HG03354 (cell line): Measurements from ENCODE around the gene HBA1.
"Not testable (repeated sequence)": the region's sequence is repeated elsewhere in the genome, so short reads cannot be mapped to it uniquely, and the experiment has no call there.

Experiments used
- ATAC-seq: cut with Tn5 transposase; IDR thresholded peaks from one replicate; pipeline ENCODE4 v1.9.1; 2021; ENCODE audit warnings: mild to moderate bottlenecking; ENCODE audit not compliant: unreplicated experiment, poor library complexity, severe bottlenecking

The HBA1 gene

GRCh38 chr16:155031-155398 is 21.5 kb upstream of the HBA1 start:
- no peak for ATAC-seq

GRCh38 chr16:159136-159849 is 17.2 kb upstream of the HBA1 start:
- ATAC-seq = no peak

- ATAC-seq = not testable (repeated sequence)
Measured at GRCh38 chr16:160242-160641, 16.2 kb upstream of the HBA1 start.

- no peak for ATAC-seq
Measured at GRCh38 chr16:160691-161190, 15.7 kb upstream of the HBA1 start.

GRCh38 chr16:162271-162991 is 14.0 kb upstream of the HBA1 start:
- ATAC-seq = no peak

- ATAC-seq = not testable (repeated sequence)
Measured at GRCh38 chr16:163139-163538, 13.3 kb upstream of the HBA1 start.

GRCh38 chr16:163696-164095 is 12.8 kb upstream of the HBA1 start:
- not testable (repeated sequence) for ATAC-seq

- ATAC-seq = not testable (repeated sequence)
Measured at GRCh38 chr16:164134-164823, 12.2 kb upstream of the HBA1 start.

- no peak for ATAC-seq
Measured at GRCh38 chr16:164827-165538, 11.5 kb upstream of the HBA1 start.

- ATAC-seq = no peak
Measured at GRCh38 chr16:165539-166374, 10.7 kb upstream of the HBA1 start, which contains the start of gene HBM. Gene HBM, plus strand, starts transcription at chr16:165978. Its CDS starts 20 bp downstream, at chr16:165998.

- no peak for ATAC-seq
Measured at GRCh38 chr16:166375-167121, 9.9 kb upstream of the HBA1 start.

- ATAC-seq = no peak
Measured at GRCh38 chr16:167122-167690, 9.3 kb upstream of the HBA1 start.

- no peak for ATAC-seq
Measured at GRCh38 chr16:168424-168823, 8.1 kb upstream of the HBA1 start.

- no peak for ATAC-seq
Measured at GRCh38 chr16:169014-169413, 7.5 kb upstream of the HBA1 start.

GRCh38 chr16:170088-170507 is 6.4 kb upstream of the HBA1 start:
- not testable (repeated sequence) for ATAC-seq

GRCh38 chr16:170788-171187 is 5.7 kb upstream of the HBA1 start:
- ATAC-seq = no peak

GRCh38 chr16:172374-172941 is 4.0 kb upstream of the HBA1 start, which contains the start of gene HBA2:
Gene HBA2, plus strand, starts transcription at chr16:172876. Its CDS starts 37 bp downstream, at chr16:172913.
- not testable (repeated sequence) for ATAC-seq
